Mucosa of gallbladder (tissue), 1 donor: ENCODE data around the gene PLA2G3. TPM values are rescaled to one million over a fixed set of nuclear protein-coding genes. Genes with fewer than 3 reads are reported as not detected.
"Not testable (repeated sequence)": the region's sequence is repeated elsewhere in the genome, so short reads cannot be mapped to it uniquely, and the experiment has no call there.

Experiments
- DNase-seq: peaks from one replicate; pipeline ENCODE4 v3.0.0-alpha.2; 2020; ENCODE audit warnings: low spot score
- total RNA-seq: library from RNA; stranded (reverse); gene quantifications from one replicate; pipeline ENCODE4 v1.2.1, GENCODE V29; 2021
- donor health status: DM: no; HTN: no; CAD: no.

The PLA2G3 gene
- total RNA-seq, 1 donor from 2014 or later: 0.78 TPM

- peak; percentile 42 for DNase-seq
Observed at GRCh38 chr22:31122532-31123291, 17.6 kb downstream of the PLA2G3 start, which contains the start of gene INPP5J. Gene INPP5J, plus strand, starts transcription at chr22:31122966. Its CDS starts 49 bp downstream, at chr22:31123015.

GRCh38 chr22:31122196-31122531, 18.1 kb downstream of the PLA2G3 start:
- no peak for DNase-seq

GRCh38 chr22:31121403-31121802, 18.9 kb downstream of the PLA2G3 start:
- DNase-seq: no peak

GRCh38 chr22:31120642-31121041, 19.7 kb downstream of the PLA2G3 start:
- DNase-seq: no peak

- DNase-seq: no peak
Observed at GRCh38 chr22:31120230-31120629, 20.1 kb downstream of the PLA2G3 start.

- DNase-seq: no peak
Observed at GRCh38 chr22:31119026-31119717, 21.1 kb downstream of the PLA2G3 start.

- DNase-seq: no peak
Observed at GRCh38 chr22:31118046-31118820, 22.1 kb downstream of the PLA2G3 start.

- not testable (repeated sequence) for DNase-seq
Observed at GRCh38 chr22:31112547-31113091, 27.7 kb downstream of the PLA2G3 start.

GRCh38 chr22:31107894-31108218, 32.5 kb downstream of the PLA2G3 start:
- no peak for DNase-seq

- DNase-seq: peak; percentile 97
Observed at GRCh38 chr22:31107178-31107893, 33.0 kb downstream of the PLA2G3 start, which contains the start of gene SELENOM. Gene SELENOM, minus strand, starts transcription at chr22:31107568. Its CDS starts 63 bp downstream, at chr22:31107505.

GRCh38 chr22:31106731-31107177, 33.6 kb downstream of the PLA2G3 start:
- DNase-seq: no peak

- no peak for DNase-seq
Observed at GRCh38 chr22:31106001-31106571, 34.2 kb downstream of the PLA2G3 start.

- DNase-seq: no peak
Observed at GRCh38 chr22:31105282-31105929, 34.9 kb downstream of the PLA2G3 start.

- no peak for DNase-seq
Observed at GRCh38 chr22:31104869-31105268, 35.4 kb downstream of the PLA2G3 start.

- DNase-seq: no peak
Observed at GRCh38 chr22:31103899-31104694, 36.2 kb downstream of the PLA2G3 start.

- no peak for DNase-seq
Observed at GRCh38 chr22:31103111-31103510, 37.2 kb downstream of the PLA2G3 start.

GRCh38 chr22:31102441-31103081, 37.7 kb downstream of the PLA2G3 start:
- DNase-seq: peak; percentile 70

- DNase-seq: no peak
Observed at GRCh38 chr22:31100762-31101525, 39.4 kb downstream of the PLA2G3 start.
